OCI-LY7 (cell line): Measurements from ENCODE around the gene LDLRAD2.

Source experiments
- EZH2phosphoT487 ChIP-seq: fragments of 200-600 bp; sonication (generic); IDR thresholded peaks from 2 replicates; pipeline ENCODE4 v1.6.1; 2018; ENCODE audit warnings: low read depth, borderline replicate concordance, mild to moderate bottlenecking, mixed run types, antibody characterized with exemption, low read length, moderate library complexity, mixed read lengths
- TF ChIP-seq, protein P1 (sequence below): fragments of 200-600 bp; sonication (generic); conservative IDR thresholded peaks from 2 replicates; pipeline ENCODE4 v1.5.1; 2014; ENCODE audit warnings: mild to moderate bottlenecking, antibody characterized with exemption, low read length, moderate library complexity, mixed read lengths

DNA sequence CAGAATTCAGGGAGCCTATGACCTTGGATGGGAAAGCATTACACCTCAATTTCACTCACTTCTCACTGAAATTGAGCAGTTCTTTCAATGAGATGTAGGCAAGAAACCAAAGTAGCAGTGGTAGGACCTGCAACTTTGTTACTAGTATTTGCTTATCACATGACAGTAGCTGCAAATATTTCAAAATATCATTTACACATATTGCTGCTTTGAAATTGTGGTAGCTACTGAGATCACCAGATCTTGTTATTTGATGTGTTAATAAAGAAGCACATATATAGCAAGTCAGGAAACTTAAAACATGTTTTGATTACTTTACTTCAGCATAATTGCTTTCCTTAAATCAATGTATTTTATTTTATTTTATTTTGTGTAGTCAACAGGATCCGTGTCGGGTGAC lies 12.9 kb downstream of the LDLRAD2 start:
- TF ChIP-seq, protein P1, sequence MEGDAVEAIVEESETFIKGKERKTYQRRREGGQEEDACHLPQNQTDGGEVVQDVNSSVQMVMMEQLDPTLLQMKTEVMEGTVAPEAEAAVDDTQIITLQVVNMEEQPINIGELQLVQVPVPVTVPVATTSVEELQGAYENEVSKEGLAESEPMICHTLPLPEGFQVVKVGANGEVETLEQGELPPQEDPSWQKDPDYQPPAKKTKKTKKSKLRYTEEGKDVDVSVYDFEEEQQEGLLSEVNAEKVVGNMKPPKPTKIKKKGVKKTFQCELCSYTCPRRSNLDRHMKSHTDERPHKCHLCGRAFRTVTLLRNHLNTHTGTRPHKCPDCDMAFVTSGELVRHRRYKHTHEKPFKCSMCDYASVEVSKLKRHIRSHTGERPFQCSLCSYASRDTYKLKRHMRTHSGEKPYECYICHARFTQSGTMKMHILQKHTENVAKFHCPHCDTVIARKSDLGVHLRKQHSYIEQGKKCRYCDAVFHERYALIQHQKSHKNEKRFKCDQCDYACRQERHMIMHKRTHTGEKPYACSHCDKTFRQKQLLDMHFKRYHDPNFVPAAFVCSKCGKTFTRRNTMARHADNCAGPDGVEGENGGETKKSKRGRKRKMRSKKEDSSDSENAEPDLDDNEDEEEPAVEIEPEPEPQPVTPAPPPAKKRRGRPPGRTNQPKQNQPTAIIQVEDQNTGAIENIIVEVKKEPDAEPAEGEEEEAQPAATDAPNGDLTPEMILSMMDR = no peak
- TF ChIP-seq EZH2phosphoT487 = no peak
